GM12878 (cell line): ENCODE results near the gene RPS23. TPM values are rescaled to one million over a fixed set of nuclear protein-coding genes. Genes with fewer than 3 reads are reported as not detected.

Experiments
- ATAC-seq: fragments of 200-7000 bp; cut with Tn5 transposase; 3 replicates; pipeline ENCODE4 v1.9.1; 2020; ENCODE audit warnings: mild to moderate bottlenecking, moderate library complexity
- BruUV-seq: library from RNA; stranded (reverse); fragments of 400-500 nt; replicated peaks from 2 replicates; lab custom pipeline; 2021; lab: Mats Ljungman, UMichigan
- CTCF ChIA-PET: fragments of 300-600 bp; sonication (Branson Sonifier 250); formaldehyde crosslinking; extraction: SDS; loops from one replicate; lab custom pipeline; 2021; ENCODE audit warnings: inconsistent platforms; lab: Yijun Ruan, JAX
- POLR2A ChIA-PET: fragments of 350-600 bp; formaldehyde crosslinking; extraction: SDS; loops from one replicate; lab custom pipeline; 2021; ENCODE audit warnings: inconsistent platforms; lab: Charles Lee
- RAD21 ChIA-PET: fragments of 300-600 bp; sonication (Branson Sonifier 250); formaldehyde crosslinking; loops from one replicate; lab custom pipeline; 2023; ENCODE audit warnings: antibody characterized with exemption; ENCODE audit not compliant: unreplicated experiment; lab: Charles Lee
- SMC1A ChIA-PET: fragments of 300-600 bp; sonication (Branson Sonifier 250); formaldehyde crosslinking; loops from one replicate; lab custom pipeline; 2023; ENCODE audit not compliant: unreplicated experiment, uncharacterized antibody; lab: Charles Lee
- DNase-seq: peaks from one replicate; pipeline ENCODE4 v3.0.0-alpha.2; 2011; ENCODE audit warnings: low read depth, low spot score
- FAIRE-seq: peaks from 3 replicates; lab custom pipeline; 2011; peaks lifted over from hg19 to GRCh38; lab: Jason Lieb, UNC
- H2AFZ ChIP-seq: 2 replicates; pipeline ENCODE4 v1.6.0; 2011; ENCODE audit warnings: low read depth, low read length, control low read depth; ENCODE audit not compliant: control insufficient read depth
- H3K27ac ChIP-seq: 2 replicates; pipeline ENCODE4 v1.5.1; 2011; ENCODE audit warnings: control low read depth; ENCODE audit not compliant: control insufficient read depth, insufficient read depth
- H3K27me3 ChIP-seq, 2 experiments: replicated peaks in 1 of 2; 2 replicates each; pipeline versions ENCODE4 v1.6.0 to v1.6.1; 2011; ENCODE audit warnings: low read length in 1 of 2; ENCODE audit not compliant: control insufficient read depth in 2 of 2, insufficient read depth in 2 of 2
- H3K36me3 ChIP-seq, 2 experiments: 2 replicates each; pipeline ENCODE4 v1.5.1; 2011; ENCODE audit warnings: low read length in 1 of 2; ENCODE audit not compliant: control insufficient read depth in 2 of 2, insufficient read depth in 2 of 2
- H3K4me1 ChIP-seq: 2 replicates; pipeline ENCODE4 v1.6.1; 2011; ENCODE audit warnings: mild to moderate bottlenecking, low read length, moderate library complexity, mixed read lengths; ENCODE audit not compliant: control insufficient read depth, insufficient read depth
- H3K4me2 ChIP-seq: 2 replicates; pipeline ENCODE4 v1.6.0; 2011; ENCODE audit warnings: control low read depth; ENCODE audit not compliant: control insufficient read depth, insufficient read depth
- H3K4me3 ChIP-seq: fragments of 200-600 bp; sonication (generic); 2 replicates; pipeline ENCODE4 v1.5.1; 2016
- H3K79me2 ChIP-seq: 2 replicates; pipeline ENCODE4 v1.6.0; 2011; ENCODE audit warnings: low read length; ENCODE audit not compliant: control insufficient read depth, insufficient read depth
- H3K9ac ChIP-seq: 2 replicates; pipeline ENCODE4 v1.8.0; 2011; ENCODE audit warnings: low read length, control low read depth, mixed read lengths; ENCODE audit not compliant: control insufficient read depth, insufficient read depth
- H3K9me3 ChIP-seq: replicated peaks from 3 replicates; pipeline ENCODE4 v1.5.1; 2011; ENCODE audit warnings: mild to moderate bottlenecking, low read length; ENCODE audit not compliant: control insufficient read depth, insufficient read depth
- H4K20me1 ChIP-seq: 2 replicates; pipeline ENCODE4 v1.6.0; 2011; ENCODE audit not compliant: control insufficient read depth, insufficient read depth
- CTCF ChIP-seq, 3 experiments: IDR thresholded peaks in 2 of 3; conservative IDR thresholded peaks in 1 of 3; 2 replicates each; pipeline ENCODE4 v1.5.1; 2011; ENCODE audit warnings: low read depth in 3 of 3, low read length in 3 of 3, mild to moderate bottlenecking in 3 of 3, control low read depth in 2 of 3, moderate library complexity in 2 of 3, inconsistent platforms in 1 of 3, mixed read lengths in 1 of 3; ENCODE audit not compliant: control insufficient read depth in 2 of 3, insufficient read depth in 1 of 3; ENCODE audit errors: extremely low read depth in 1 of 3
- CUX1 ChIP-seq: IDR thresholded peaks from 2 replicates; pipeline ENCODE4 v1.6.1; 2012; ENCODE audit warnings: improper control_type of control experiment, low read depth, low read length; ENCODE audit not compliant: insufficient replicate concordance
- EGR1 ChIP-seq, 2 experiments: IDR thresholded peaks; 1 replicate in 1 of 2; 2 replicates in 1 of 2; pipeline ENCODE4 v1.6.1; 2011 to 2012; ENCODE audit warnings: low read depth in 2 of 2, low read length in 2 of 2, borderline replicate concordance in 1 of 2, mild to moderate bottlenecking in 1 of 2, moderate library complexity in 1 of 2
- KLF5 ChIP-seq: fragments of 450-650 bp; IDR thresholded peaks from 2 replicates; pipeline ENCODE4 v1.6.1; 2014; ENCODE audit warnings: mild to moderate bottlenecking; ENCODE audit not compliant: partially characterized antibody
- RAD21 ChIP-seq: IDR thresholded peaks from 2 replicates; pipeline ENCODE4 v1.6.1; 2011; ENCODE audit warnings: mild to moderate bottlenecking, low read depth, low read length, moderate library complexity; ENCODE audit not compliant: insufficient read depth
- RB1 ChIP-seq: fragments of 450-650 bp; formaldehyde crosslinking; IDR thresholded peaks from 2 replicates; pipeline ENCODE4 v1.6.1; 2017; ENCODE audit warnings: mild to moderate bottlenecking, borderline replicate concordance
- RUNX3 ChIP-seq: IDR thresholded peaks from 2 replicates; pipeline ENCODE4 v1.6.1; 2012; ENCODE audit warnings: low read length, inconsistent platforms
- WGBS: methylation state at CpG from one replicate; pipeline ENCODE4 v1.1.6; 2016; ENCODE audit warnings: low lambda C conversion rate; ENCODE audit not compliant: insufficient replicate concordance, insufficient coverage; ENCODE audit errors: missing lambda C conversion rate; 5-methylcytosine and 5-hydroxymethylcytosine counted together
- in situ Hi-C: fragments of 300-500 bp; cut with MboI; formaldehyde crosslinking; loops from 9 replicates; pipeline ENCODE4 v1.14.3; 2018; ENCODE audit warnings: mixed read lengths
- intact Hi-C: fragments of 100-400 bp; cut with micrococcal nuclease; formaldehyde crosslinking; loops from one replicate; pipeline ENCODE4 v1.14.2; 2022; ENCODE audit not compliant: unreplicated experiment
- polyA plus RNA-seq, 11 experiments: library from polyadenylated mRNA; depleted of rRNA in 4 of 11; unstranded in 6 of 11; stranded (reverse) in 5 of 11; fragments of >200 nt; fragmentation: Nextera tagmentation in 4 of 11; fragmentation: Illumina TruSeq in 1 of 11; extraction: Ambion mirVana in 4 of 11; extraction: Trizol in 1 of 11; gene quantifications; 1 replicate in 1 of 11; 2 replicates in 10 of 11; pipeline versions ENCODE4 v1.2.1 to v1.2.3, GENCODE V29; 2011 to 2016; ENCODE audit warnings: inconsistent platforms in 2 of 11, missing spikeins in 2 of 11, low read depth in 1 of 11
- total RNA-seq, 4 experiments: library from RNA; depleted of rRNA in 3 of 4; stranded (reverse); fragments of >200 nt in 3 of 4; fragmentation: Illumina TruSeq in 1 of 4; extraction: Trizol in 1 of 4; gene quantifications; 2 replicates each; pipeline versions ENCODE4 v1.2.1 to v1.2.3, GENCODE V29; 2013 to 2021

Gene RPS23
- total and polyA plus RNA-seq, 10 of the 15 experiments (the other 5 are each of a cell fraction or from before 2014, with no cell fraction given), result 2,489 to 8,145 (median 5,256) TPM

GRCh38 chr5:82313016-82313415, 34.9 kb upstream of the RPS23 start (continued):
- TF ChIP-seq CUX1, result no peak
- no peak for TF ChIP-seq RUNX3

- Histone ChIP-seq H3K9ac (no peak overlapping the region), H3K4me2 (no peak overlapping the region), H3K4me3 (no peak overlapping the region), H3K27me3 (no peaks in the 10 kb centered on the region), H2AFZ (no peak overlapping the region), H3K79me2 (no peaks in the 10 kb centered on the region), H3K36me3 (no peaks in the 10 kb centered on the region), H3K9me3 (no peaks in the 10 kb centered on the region; the same call in 2 of the 3 replicates), H3K4me1 (no peaks in the 10 kb centered on the region), H4K20me1 (no peaks in the 10 kb centered on the region), H3K27ac (no peak overlapping the region)
- no TSS peak for BruUV-seq
- POLR2A ChIA-PET, result no interaction called here
- SMC1A ChIA-PET, result interaction anchor here (0.7 to 1.3 kb wide), 4 partner anchors 13 to 481 kb away, joined by 3 to 4 read pairs (median 3); no protein-coding TSS in a partner anchor
- peak; percentile 70 for ATAC-seq
- in situ Hi-C loops, result no loop called here
- intact Hi-C loops, result no loop called here
- RAD21 ChIA-PET, result interaction anchor here (0.8 kb wide), 2 partner anchors 17 to 329 kb away, joined by 3 read pairs; no protein-coding TSS in a partner anchor
- CTCF ChIA-PET, result interaction anchor here (0.7 to 3.2 kb wide), 13 partner anchors 12 to 1252 kb away, joined by 3 to 32 read pairs (median 5); partner anchors contain the start of gene RPS23
- TF ChIP-seq EGR1 (IDR thresholded peaks at IDR 0.05; ENCODE audit: borderline replicate concordance in 1 of 2, low read depth in 2 of 2, low read length in 2 of 2) (no peak), RB1 (no peak), CTCF (IDR thresholded peaks at IDR 0.05 in 2 of 3, conservative IDR thresholded peaks at IDR 0.05 in 1 of 3; ENCODE audit: control insufficient read depth in 2 of 3, extremely low read depth in 1 of 3, insufficient read depth in 1 of 3, low read depth in 3 of 3, low read length in 3 of 3) (peak; percentile 64 to 77 (median 74)), KLF5 (no peak), RAD21 (peak; percentile 70)
- whole genome bisulfite sequencing, result 56% methylated on average over 17 of the region's 17 CpGs
- FAIRE-seq, result no peak
- DNase-seq, result no peak
These were observed 34.3 kb upstream of the RPS23 start for GRCh38 chr5:82312373-82312856.
